GM18519 (cell line): ENCODE data around the gene PLD5.

ENCODE experiments used
- ATAC-seq: cut with Tn5 transposase; IDR thresholded peaks from one replicate; pipeline ENCODE4 v1.9.1; 2021; ENCODE audit warnings: mild to moderate bottlenecking, moderate library complexity; ENCODE audit not compliant: unreplicated experiment, low FRiP score

PLD5 gene

GRCh38 chr1:242524571-242525359 lies at the start of gene PLD5:
Gene PLD5 (minus strand): TSS chr1:242524697.
- no peak for ATAC-seq

- ATAC-seq: no peak
Measured at GRCh38 chr1:242569867-242570266, 45.4 kb upstream of the PLD5 start.

GRCh38 chr1:242568666-242569065 lies 44.2 kb upstream of the PLD5 start:
- no peak for ATAC-seq

GRCh38 chr1:242567596-242567995 lies 43.1 kb upstream of the PLD5 start:
- no peak for ATAC-seq

- no peak for ATAC-seq
Measured at GRCh38 chr1:242556759-242557158, 32.3 kb upstream of the PLD5 start.

DNA sequence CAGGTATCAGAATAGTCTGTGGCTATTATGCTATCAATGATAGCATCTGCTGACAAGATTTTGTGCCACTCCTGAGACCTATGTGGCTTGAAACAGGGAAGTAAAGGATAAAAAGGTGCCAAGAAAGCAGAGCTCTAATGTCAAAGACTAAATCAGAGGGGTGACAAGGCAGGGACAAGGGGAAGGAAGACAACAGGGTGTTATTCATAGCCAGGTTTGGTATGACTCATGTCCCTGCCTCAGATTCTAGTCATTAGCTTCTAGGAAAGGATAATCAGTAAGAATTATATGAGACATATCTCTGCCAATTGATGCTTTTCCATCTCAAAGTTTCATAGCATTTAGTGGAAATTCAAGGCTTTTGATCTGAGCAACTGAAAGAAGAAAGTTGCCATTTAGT lies 31.8 kb upstream of the PLD5 start:
- no peak for ATAC-seq

DNA sequence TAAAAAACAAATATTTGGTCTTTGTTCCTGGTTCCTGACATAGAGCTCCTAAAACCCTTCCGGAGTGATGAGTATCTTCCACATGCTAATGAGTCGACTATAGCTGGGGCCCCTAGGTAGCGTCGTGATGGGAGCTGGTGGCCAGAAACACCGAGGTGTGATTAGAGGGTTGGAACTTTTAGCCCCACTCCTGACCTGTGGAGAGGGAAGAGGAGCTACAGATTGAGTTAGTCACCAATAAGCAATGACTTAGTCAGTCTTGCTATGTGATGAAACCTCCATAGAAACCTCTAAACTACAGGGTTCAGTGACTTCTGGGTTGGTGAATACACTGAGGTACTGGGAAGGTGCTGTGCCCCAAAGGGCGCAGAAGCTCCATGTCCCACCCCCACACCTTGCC lies 30.1 kb upstream of the PLD5 start:
- no peak for ATAC-seq

GRCh38 chr1:242546849-242547729 lies 22.6 kb upstream of the PLD5 start:
- no peak for ATAC-seq

GRCh38 chr1:242546441-242546840 lies 21.9 kb upstream of the PLD5 start:
- no peak for ATAC-seq

DNA sequence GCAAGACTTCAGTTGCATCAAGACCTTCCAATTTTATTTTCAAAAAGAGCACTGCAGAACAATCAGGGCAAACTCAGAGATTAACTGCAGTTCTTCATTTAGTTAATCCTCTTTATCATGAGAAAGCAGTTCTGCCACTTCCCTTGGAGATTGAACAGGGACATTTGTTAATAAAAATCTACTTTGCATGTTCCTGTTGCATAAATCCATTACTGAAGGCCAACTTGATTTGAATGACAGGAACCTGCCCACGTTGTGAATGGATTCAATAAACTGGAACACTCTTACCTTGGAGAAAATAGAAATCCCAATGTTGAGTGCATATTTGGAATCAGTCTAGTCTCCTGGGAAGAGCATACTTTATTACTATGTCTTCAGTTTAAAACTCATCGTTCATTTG lies 19.6 kb upstream of the PLD5 start:
- ATAC-seq: no peak

- ATAC-seq: no peak
Measured at GRCh38 chr1:242542271-242542670, 17.8 kb upstream of the PLD5 start.

GRCh38 chr1:242535986-242536385 lies 11.5 kb upstream of the PLD5 start:
- no peak for ATAC-seq

DNA sequence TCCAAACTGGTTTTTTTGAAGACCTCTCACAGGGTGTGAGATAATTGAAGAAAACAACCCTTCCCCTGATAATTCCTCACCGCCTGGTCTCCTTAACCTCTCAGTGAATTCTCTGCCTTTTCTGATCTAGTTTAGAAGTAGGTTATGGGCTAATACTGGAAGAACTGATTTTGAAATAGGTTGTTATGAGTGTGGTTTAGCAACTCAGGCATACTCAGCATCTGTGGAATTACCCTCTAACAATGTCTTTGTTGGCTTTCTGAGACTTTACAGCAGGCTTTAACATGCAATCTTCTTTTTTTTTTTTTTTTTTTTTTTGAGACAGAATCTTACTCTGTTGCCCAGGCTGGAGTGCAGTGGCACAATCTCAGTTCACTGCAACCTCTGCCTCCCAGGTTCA lies 10.3 kb upstream of the PLD5 start:
- ATAC-seq: no peak

GRCh38 chr1:242530761-242531160 lies 6.3 kb upstream of the PLD5 start:
- ATAC-seq: no peak

GRCh38 chr1:242525769-242526168 lies 1.3 kb upstream of the PLD5 start:
- ATAC-seq: no peak

DNA sequence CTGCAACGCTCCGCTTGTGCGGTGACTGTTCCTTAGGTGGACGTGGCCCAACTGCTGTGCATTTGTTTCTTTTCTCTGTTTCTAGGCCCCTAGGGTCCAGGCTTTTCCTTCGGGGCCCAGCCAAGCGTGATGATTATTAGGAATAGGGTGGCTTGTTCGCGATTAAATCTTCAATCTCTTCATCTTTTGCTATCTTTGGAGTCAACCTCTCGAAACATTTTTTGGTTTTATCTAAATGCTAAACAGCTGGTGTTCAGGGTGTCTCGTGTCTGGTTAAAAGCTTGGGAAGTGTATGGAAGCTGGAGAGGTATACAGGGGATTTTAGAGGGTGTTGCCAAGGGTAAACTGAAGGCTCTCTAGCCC lies 844 bp upstream of the PLD5 start:
- ATAC-seq: no peak

GRCh38 chr1:242523719-242524570 lies 552 bp downstream of the PLD5 start:
- ATAC-seq: no peak

DNA sequence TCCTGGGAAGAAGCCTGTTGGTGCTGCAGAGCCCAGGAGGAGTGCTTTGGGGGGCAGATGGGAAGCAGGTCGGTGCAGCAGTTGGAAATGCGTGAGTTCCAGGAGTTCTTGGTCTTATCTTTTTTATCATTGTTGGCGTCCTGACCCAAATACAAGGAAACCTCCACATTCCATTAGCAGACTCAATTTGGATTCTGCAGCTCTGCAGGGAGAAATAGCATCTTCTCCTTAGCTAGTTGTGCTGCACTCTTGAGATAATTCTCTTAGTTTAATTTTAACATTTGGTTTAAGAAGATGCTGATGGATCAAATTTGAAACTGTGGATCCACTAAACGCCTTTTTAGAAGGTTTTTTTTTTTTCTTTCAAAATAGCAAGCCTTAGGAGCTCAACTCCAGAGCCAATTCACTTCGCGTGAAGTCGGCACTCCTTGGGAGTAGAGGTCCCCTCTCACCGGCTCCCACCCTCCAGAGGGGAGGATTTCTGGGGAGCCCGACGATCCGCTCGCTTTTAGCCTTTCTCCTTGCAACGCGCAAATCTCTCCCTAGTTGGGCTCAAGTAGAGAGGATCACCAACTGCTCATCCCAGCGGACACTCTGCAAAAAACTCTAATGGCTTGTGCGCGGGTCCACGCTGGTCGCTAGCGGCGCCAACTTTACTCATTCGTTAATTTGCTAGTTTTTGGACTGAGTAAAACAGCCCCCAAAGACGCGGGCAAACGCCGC lies 1.3 kb downstream of the PLD5 start:
- ATAC-seq: no peak

- ATAC-seq: peak; percentile 55
Measured at GRCh38 chr1:242522304-242522945, 2.1 kb downstream of the PLD5 start.

DNA sequence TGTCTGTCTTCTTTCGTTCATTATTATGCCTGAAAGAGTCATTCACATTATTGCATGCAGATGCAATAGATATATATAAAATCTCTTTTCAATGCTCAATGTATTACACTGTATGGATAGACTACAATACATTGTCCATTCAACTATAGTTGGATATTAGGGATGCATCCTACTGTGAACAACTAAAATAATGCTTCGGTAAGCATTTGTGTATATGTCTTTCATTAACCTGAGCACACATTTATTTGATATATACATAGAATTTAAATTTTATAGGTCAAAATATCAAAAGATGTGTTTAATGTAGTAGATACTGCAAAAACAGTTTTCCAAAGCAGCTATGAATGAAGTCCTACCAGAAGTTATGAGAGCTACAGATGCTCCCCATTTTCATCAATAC lies 8.9 kb downstream of the PLD5 start:
- no peak for ATAC-seq
